ENCODE data around the gene EHMT1. TPM values are rescaled to one million over a fixed set of nuclear protein-coding genes. Genes with fewer than 3 reads are reported as not detected.

Gene EHMT1
- total and polyA plus RNA-seq, 9 of the 15 experiments (the other 6 are each of a cell fraction or from before 2014, with no cell fraction given): 2.2 to 76.0 (median 36.4) TPM

DNA sequence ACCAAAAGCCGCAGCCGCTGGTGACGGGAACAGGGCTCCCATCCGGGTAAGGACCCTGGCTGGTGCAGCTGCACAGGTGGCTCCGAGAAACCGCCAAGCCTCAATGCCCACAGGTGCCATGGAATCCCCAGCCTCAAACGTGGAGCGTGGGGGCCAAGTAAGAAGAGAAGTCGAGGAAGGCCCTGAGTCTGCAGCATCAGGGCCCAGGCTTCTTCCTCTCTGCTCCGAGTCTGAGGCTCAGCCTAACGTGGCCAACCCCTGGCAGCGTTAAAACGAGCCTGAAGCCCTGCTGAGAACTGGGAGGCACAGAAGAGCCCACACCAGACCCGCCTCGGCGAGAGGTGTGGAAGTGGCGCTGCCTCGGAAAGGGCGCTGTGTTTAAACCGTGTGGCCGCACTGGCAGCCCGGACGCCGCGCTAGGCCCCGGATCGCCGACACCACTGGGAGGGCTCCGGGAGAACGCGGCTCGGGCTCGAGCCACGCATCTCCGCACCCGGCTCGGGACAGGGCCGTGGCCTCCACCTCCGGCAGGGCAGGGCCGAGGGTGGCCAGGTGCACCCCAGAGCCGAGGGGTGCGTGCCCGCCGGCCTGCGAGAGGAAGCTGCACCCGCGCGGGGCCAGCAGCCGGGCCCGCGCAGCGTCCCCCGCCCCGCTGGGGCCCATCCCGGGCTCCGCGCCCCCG lies 29.2 kb upstream of the EHMT1 start:
- Histone ChIP-seq H3K4me2 (ENCODE audit: insufficient read depth, low read length) (peak overlapping the region; percentile 92), H3K4me1 (replicated peaks in 1 of 2; ENCODE audit: control insufficient read depth in 2 of 2, insufficient read depth in 2 of 2, low read length in 2 of 2) (peaks cover 27 to 55% of the 10 kb centered on the region in 2 experiments; a peak in 4 of 5 replicates), H3K9me1 (ENCODE audit: control insufficient read depth, insufficient read depth, low read length) (no peaks in the 10 kb centered on the region), H3K9me3 (replicated peaks; ENCODE audit: control insufficient read depth, insufficient read depth, low read depth, low read length) (no peaks in the 10 kb centered on the region), H3K9ac (ENCODE audit: insufficient read depth in 1 of 2, low read depth in 2 of 2, low read length in 2 of 2) (peak overlapping the region; percentile 82 to 99), H2AFZ (ENCODE audit: low read depth, low read length) (0 out of 2 replicates have a peak overlapping the region, but pooled peaks have one; percentile 6), H4K20me1 (replicated peaks; ENCODE audit: control insufficient read depth, insufficient read depth, low read length) (0 out of 2 replicates have a peak, but pooled peaks cover 19% of the 10 kb centered on the region), H3K4me3 (peak overlapping the region; percentile 73), H3K27ac (ENCODE audit: extremely low read depth, low read depth, low read length) (peak overlapping the region; percentile 76), H3K36me3 (ENCODE audit: control insufficient read depth, insufficient read depth, low read length) (peaks cover 45% of the 10 kb centered on the region; the same call in 2 of the 3 replicates), H3K79me2 (ENCODE audit: control insufficient read depth, insufficient read depth, low read length) (peaks cover 35% of the 10 kb centered on the region), H3K27me3 (ENCODE audit: control insufficient read depth in 2 of 2, insufficient read depth in 2 of 2, low read length in 2 of 2) (no peaks in the 10 kb centered on the region)
- in situ Hi-C loops (cut with MboI): no loop called here
- ATAC-seq (peak; percentile 4), DNase-seq (ENCODE audit: extremely low read depth in 1 of 4, low spot score in 3 of 4) (peak in 1 of 4 experiments; percentile 66), FAIRE-seq (peak; percentile 40)
- POLR2A ChIA-PET: interaction anchor here (1.2 to 4.2 kb wide), 3 partner anchors 10 to 17 kb away, joined by 4 to 28 read pairs (median 6); partner anchors contain the start of gene DPH7
- BruUV-seq (replicated peaks): no TSS peak
- CTCF ChIA-PET (ENCODE audit: low intra/inter-chr PET ratio): no interaction called here
- 8% methylated on average over 33 of the region's 58 CpGs for WGBS (ENCODE audit: insufficient coverage, low coverage, missing lambda C conversion rate)
- intact Hi-C loops (cut with micrococcal nuclease): loop anchor here (10.0 kb wide), 1 partner anchor 85 kb away; no protein-coding TSS in a partner anchor
- peak; percentile 72 for TF ChIP-seq RBFOX2 (IDR thresholded peaks at IDR 0.05; ENCODE audit: low read depth, low read length)
- TF ChIP-seq HNRNPH1 (optimal IDR thresholded peaks at IDR 0.05; ENCODE audit: low read depth, low read length): no peak
- no peak for TF ChIP-seq YY1 (IDR thresholded peaks at IDR 0.05; ENCODE audit: borderline replicate concordance in 1 of 3, control insufficient read depth in 1 of 3, extremely low read depth in 1 of 3, insufficient read depth in 3 of 3, insufficient read length in 1 of 3, insufficient replicate concordance in 2 of 3, low read depth in 1 of 3, low read length in 2 of 3)
- TF ChIP-seq PRPF4 (IDR thresholded peaks at IDR 0.05; ENCODE audit: insufficient read depth, low read depth, low read length, poor library complexity, severe bottlenecking): peak; percentile 4
- TF ChIP-seq ZNF175 (CRISPR knock-in tag; IDR thresholded peaks at IDR 0.05; ENCODE audit: low read depth): no peak
- TF ChIP-seq, protein P1, sequence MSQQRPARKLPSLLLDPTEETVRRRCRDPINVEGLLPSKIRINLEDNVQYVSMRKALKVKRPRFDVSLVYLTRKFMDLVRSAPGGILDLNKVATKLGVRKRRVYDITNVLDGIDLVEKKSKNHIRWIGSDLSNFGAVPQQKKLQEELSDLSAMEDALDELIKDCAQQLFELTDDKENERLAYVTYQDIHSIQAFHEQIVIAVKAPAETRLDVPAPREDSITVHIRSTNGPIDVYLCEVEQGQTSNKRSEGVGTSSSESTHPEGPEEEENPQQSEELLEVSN (IDR thresholded peaks at IDR 0.05; ENCODE audit: borderline replicate concordance in 1 of 2, extremely low read depth in 1 of 2, insufficient read depth in 1 of 2, insufficient read length in 1 of 2, low read depth in 1 of 2, low read length in 1 of 2, poor library complexity in 1 of 2, severe bottlenecking in 1 of 2): peak in 1 of 2 experiments; percentile 61
- 0 out of 2 replicates have a peak, but pooled peaks have one; percentile 68 for TF ChIP-seq RBM14 (IDR thresholded peaks at IDR 0.05; ENCODE audit: borderline replicate concordance, insufficient read depth, low read depth, low read length)
- peak; percentile 44; the same call in 1 of the 2 replicates for TF ChIP-seq L3MBTL2 (IDR thresholded peaks at IDR 0.05)
- TF ChIP-seq SIN3A (IDR thresholded peaks at IDR 0.05; ENCODE audit: borderline replicate concordance in 2 of 2, control insufficient read depth in 1 of 2, low read depth in 2 of 2, low read length in 2 of 2): peak in 1 of 2 experiments; percentile 21; a peak in 2 of 4 replicates
- TF ChIP-seq PHF20 (IDR thresholded peaks at IDR 0.05; ENCODE audit: partially characterized antibody): peak; percentile 35
- TF ChIP-seq, protein P2, sequence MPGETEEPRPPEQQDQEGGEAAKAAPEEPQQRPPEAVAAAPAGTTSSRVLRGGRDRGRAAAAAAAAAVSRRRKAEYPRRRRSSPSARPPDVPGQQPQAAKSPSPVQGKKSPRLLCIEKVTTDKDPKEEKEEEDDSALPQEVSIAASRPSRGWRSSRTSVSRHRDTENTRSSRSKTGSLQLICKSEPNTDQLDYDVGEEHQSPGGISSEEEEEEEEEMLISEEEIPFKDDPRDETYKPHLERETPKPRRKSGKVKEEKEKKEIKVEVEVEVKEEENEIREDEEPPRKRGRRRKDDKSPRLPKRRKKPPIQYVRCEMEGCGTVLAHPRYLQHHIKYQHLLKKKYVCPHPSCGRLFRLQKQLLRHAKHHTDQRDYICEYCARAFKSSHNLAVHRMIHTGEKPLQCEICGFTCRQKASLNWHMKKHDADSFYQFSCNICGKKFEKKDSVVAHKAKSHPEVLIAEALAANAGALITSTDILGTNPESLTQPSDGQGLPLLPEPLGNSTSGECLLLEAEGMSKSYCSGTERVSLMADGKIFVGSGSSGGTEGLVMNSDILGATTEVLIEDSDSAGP (CRISPR knock-in tag; IDR thresholded peaks at IDR 0.05): 0 out of 2 replicates have a peak, but pooled peaks have one; percentile 34
- no peak for TF ChIP-seq ZKSCAN1 (IDR thresholded peaks at IDR 0.05; ENCODE audit: low read depth, low read length)
- peak; percentile 38; the same call in 1 of the 2 replicates for TF ChIP-seq RB1 (IDR thresholded peaks at IDR 0.05; ENCODE audit: low read depth)
- TF ChIP-seq ZFX (CRISPR knock-in tag; IDR thresholded peaks at IDR 0.05): peak; percentile 59
